Fibroblast of skin of left biceps (primary cell): ENCODE data around the gene VPS54.

ENCODE experiments used
- DNase-seq, 2 experiments: peaks; one replicate each; pipeline ENCODE4 v3.0.0-alpha.2; 2013; ENCODE audit warnings: low read depth in 2 of 2

VPS54 gene

DNA sequence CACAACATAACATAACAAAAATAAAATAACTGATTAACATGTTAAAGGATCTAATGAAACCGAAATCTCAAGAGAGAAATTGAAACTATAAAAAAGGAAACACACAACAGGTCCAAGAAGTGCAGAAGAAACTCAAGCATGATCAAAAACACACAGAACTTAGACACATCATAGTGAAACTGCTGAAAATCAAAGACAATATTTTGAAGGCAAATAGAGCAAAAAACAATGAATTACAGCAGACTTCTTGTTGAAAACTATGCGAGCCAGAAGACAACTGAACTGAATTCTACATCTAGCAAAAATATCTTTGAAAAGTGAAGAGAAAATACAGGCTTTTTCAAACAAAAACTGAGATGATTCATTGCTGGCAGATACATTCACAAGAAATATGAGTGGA is 116.2 kb downstream of the VPS54 start:
- DNase-seq: peak in 1 of 2 experiments; percentile 7

DNA sequence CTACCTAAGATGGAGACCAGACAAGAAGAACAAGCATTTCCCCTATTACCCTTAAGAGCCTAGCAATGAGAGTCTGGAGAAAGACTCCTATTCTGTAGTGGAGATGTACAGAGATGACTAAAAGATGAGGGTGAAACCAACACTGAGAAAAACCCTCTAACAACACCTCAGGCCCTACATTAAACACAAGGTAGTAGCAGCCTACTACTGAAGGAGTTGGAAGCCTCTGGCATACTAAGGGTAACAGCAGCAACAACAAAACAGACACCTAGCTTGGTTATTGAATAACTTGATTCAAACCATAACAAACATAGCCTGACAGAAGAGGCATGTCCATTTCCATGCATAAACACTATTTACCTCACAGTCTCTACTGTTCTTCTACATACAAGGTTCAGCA is 117.1 kb downstream of the VPS54 start:
- DNase-seq: no peak

DNA sequence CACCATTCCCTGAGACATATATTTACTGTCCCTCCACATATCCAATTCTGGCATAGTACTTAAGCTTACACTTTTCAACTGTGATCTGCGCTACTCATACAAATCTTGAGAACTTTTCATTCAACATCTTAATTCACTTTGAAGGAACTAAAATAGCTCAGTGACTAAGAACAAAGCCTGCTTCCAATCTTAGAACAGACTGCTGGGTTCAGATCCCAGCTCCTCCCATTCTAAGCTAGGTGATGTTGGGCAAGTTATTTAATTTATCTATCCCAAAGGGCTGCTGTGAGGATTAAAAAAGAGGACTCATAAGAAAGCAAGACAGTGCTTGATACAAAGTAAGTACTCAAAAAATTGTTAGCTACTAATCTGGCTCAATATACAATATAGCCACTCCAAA is 119.6 kb downstream of the VPS54 start:
- no peak for DNase-seq

DNA sequence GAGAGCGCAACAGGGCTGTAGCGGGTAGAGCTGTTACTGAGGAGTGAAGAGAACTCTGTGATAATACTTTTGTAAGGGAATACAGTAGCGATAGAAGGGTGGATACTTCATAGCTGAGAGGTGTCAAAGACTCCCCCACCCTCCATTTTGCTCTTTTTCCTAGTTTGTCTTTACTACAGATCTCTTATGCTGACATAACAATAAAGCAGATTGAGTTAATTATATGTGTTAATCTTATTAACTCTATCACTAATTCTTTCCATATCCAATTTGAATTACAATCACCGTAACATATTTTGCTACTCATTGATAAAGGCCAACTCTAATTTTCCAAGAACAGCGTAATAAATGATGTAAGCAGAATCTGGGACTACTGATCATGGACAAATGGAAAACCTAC is 120.4 kb downstream of the VPS54 start:
- no peak for DNase-seq

DNA sequence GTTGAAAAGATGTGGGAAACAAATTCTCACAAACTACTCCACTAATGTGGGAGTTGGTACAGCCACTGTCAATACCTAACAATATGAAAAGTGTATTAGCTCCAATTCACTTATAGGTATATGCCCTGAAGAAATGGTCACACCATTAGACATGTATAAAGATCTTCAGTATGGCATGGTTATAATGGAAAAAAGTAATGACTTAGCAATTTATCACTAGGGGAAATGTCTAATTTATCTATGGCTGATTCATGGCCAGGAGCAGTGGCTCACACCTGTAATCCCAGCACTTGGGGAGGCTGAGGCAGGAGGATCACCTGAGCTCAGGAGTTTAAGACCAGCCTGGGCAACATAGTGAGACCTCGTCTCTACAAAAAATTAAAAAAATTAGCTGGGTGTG is 125.1 kb downstream of the VPS54 start:
- DNase-seq: no peak

DNA sequence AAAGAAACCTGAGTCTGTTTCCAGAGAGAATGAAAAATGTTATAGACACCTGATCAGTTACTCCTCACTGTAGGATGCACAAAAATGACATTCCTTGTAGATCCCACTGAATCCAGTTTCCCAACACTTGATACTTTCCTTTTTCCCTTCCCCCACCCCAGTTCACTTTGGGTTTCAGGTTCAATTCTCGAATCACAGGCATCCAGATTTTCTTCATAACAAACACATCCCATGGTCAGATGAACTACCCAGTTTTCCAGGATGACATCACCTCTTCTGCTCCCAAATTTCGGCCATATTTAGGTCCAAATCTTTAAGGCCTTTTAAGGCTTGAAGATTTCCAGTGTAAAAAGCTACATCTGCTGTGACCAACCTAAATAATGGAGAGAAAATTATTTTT is 126.1 kb downstream of the VPS54 start:
- DNase-seq: no peak

DNA sequence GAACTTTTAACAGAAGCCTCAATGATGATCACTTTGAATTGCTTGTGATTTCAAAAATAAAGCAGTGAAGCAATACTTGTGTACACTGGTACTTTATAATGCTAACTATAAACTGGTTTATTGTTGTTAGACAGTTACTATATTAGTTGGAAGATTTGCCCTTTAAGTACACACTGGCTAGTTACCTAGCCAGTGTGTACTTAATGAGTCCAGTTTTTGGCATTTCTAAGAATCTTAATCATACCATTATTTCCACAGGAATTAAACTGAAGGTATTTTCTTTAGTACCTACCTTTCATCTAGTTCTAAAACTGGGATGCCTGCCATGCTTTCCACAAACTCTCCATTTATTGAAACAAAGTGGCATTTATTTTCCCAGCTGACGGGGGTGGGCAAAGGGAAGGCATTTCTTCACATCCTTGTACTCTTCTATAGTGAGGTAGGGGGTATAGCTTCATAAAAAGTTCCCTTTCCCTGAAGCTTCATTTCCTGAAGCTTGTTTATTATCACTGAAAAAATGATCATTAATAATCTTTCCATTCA is 127.7 kb downstream of the VPS54 start:
- no peak for DNase-seq

DNA sequence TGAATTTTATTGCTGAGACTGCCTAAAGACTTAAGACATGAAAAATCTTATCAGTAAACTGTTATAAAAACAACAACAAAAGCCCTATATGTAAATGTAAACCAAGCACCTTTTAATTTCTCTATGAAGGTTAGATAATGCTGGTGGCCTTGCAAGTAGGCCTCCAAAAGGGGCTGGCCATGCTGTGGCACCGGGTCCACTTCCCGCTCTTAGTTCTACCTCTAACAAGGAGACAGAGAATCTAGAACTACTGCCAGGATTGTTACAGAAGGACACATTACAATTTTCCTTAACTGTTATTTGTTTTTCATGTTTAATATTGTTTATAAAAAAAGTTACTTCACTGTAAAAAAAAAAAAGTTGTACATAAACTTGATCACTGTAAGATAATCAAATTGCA is 128.6 kb downstream of the VPS54 start:
- DNase-seq: no peak

DNA sequence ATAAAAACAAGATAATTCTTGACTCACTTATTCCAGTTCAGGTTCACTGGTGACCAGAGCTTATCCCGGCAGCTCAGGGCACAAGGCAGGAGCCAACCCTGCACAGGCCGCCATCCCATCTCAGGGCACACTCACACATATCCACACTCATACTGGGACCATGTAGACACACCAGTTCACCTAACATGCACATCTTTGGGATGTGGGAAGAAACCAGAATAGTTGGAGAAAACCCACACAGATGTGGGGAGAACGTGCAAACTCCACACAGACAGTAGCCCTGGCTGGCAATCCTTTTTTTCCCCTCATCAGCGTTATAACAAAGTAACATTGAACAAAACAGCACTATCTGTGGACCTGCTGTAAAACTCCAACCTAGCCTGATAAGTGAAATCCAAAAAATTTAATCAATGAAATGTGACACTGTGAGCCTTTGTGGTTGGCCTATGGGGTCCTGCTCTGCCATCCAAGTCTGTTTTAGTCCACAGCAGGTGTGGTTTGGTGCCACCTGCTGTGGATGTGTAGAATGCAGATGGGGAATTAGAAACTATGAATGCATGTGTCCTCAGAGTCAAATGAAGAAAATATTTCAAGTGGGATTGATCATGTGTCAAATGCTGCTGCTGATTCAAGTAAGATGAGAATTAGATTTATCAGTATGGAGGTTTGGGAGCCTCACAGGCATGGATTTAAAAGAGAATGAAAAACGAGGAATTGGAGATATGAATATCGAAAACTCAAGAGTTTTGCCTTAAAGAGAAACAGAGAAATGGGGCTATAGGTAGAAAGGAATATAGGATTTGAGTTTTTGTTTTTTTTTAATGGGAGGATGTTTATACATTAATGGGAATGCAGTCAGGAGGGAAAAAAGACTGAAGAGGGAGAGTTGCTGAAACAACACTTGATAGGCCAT is 130.5 kb downstream of the VPS54 start:
- DNase-seq: no peak

DNA sequence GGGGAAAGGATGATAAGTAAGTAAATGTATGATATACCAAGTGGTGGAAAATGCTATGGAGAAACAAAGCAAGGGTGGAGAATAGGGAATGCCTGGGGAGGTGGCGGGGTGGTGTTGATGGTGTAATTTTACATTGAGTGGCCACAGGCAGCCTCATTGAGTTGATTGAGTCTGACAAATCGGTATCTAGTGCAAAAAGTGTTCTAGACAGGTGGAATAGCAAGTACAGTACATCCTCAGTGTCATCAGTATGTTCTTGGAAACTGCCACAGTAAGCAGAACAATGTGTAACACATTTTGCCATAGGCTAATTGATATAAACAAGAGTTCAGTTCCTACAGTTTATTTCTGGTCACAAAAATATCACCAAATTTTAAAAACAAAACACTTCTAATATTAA is 131.2 kb downstream of the VPS54 start:
- no peak for DNase-seq

DNA sequence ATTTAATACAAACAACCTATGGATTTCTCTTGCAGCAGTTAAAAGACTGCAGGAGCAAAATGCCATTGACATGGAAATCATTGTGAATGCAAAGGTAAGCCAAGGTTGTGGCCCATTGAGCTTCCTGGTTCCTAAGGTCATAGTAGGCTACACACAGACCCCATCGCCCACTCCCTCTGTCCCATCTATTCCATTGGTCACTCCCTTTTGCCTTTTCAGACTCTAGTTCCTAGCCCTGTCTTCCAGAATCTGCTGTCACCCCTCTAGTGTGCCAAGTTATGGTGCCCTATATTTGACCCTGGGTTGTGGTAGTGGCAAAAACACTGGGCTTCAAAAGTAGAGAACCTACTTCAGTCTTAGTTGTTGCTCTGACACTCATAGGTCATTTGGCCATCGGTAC is 132.8 kb downstream of the VPS54 start:
- no peak for DNase-seq

DNA sequence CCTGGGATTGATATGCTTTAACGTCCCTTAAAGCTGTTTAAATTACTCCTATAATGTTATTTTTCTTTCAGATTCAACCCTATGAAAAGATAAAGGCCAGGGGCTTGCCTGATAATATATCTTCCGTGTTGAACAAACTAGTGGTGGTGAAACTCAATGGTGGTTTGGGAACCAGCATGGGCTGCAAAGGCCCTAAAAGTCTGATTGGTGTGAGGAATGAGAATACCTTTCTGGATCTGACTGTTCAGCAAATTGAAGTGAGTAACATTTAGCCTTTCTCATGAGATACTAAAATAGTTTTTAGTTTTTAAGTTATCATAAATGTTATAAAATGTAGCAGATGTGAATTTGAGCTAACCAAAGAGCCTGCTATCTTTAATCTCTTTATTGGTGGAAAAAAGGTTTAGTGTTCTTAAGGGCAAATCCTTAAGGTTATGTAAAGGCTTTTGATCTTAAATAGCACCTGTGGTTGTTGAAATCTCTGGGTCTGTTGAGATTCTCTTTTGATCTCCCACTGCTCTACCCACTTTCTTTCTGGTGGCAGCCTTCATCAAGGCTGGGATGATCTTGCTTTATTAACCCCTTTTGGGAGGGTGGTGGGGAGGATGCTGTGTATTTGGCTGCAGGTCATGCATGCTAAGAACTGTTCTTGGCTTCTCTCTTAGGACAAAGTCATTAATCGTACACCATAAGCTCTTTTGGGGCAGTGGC is 136.7 kb downstream of the VPS54 start:
- no peak for DNase-seq

DNA sequence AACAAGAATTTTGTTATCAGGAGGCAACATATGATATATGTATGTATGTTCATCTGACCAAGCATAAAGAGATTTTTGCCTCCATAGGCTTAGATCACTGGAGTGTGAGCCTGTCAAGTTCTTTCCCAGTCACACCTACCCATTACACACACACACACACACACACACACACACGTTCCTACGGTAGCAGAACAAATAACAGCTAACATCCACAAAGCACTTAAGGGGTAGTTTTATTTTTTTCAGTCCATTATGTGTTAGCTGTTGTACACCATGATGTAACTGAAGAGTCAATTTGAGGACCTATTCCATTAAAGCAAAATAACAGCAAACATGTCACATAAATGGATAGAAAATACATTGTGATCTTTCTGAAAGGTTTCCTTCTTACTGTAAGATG is 138.0 kb downstream of the VPS54 start:
- no peak for DNase-seq

DNA sequence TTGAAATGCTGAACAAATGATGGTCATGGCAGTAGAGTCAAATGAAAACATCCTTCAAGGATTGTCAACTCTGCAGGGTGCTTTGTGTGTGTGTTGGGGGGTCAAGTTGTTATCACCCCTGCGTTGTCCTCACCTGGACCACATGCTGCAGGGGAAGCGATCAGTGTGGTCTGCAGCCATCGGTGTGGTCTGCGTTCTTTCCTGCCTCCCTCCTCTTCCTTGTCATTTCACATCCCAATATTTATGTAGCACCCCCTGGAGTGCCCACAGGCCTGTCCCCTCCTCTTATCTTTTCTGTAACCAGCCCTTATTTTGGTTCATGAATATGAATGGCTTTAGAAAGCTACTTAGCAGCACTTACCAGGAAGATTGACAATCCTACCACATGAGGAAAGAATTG is 138.6 kb downstream of the VPS54 start:
- DNase-seq: no peak

DNA sequence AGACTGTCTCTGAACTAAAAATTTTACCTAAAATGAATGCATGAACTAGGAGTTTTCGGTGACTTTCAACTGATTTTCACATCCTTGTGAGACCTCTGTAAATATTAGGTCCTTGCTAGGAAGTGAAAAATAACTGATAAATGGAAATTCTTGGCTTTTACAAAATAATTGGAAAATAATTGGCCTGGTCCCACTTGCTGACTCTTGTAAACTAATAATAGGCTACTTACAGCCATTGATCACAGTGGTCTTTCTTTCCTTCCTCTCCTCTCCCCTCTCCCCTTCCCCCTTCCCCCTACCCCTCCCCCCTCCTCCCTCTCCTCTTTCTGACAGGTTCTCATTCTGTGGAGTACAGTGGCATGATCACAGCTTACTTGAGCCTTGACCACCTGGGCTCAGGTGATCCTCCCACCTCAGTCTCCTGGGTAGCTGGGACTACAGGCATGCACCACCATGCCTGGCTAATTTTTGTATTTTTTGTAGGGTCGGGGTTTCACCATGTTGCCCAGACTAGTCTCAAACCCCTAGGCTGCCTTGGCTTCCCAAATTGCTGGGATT is 139.3 kb downstream of the VPS54 start:
- DNase-seq: no peak

DNA sequence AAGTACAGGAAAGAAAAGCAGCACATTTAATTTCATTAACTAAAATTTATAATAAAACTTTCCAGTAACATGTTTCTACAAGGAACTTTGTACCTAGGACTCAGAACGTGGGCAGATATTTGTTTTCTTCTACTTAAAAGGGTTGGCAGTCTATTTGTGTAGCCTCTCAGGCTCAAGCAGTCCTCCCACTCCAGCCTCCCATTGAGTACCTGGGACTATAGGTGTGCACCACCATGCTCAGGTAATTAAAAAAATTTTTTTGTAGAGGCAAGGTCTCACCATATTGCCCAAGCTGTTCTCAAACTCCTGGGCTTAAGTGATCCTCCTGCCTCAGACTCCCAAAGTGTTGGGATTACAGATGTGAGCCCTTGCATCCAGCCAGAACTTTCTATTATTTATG is 140.7 kb downstream of the VPS54 start:
- DNase-seq: no peak

DNA sequence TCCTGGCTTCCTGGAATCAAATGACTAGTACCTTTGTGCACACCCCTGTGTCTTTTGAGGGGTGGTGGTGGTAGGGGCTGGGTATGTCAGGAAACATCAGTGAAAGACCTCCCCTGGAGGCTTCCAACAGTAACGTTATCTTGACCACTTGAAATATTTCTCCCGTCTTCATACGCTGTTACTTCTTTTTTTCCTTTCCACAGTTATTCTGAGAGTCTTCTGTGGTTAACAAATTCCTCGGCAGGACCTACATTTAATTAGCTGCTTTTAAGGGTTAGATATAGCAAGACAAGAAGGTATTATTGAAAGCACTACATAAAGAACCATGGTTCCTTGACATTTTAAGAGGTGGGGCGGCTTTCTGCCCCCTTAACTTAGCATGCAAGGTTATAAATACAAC is 142.9 kb downstream of the VPS54 start:
- DNase-seq: no peak

DNA sequence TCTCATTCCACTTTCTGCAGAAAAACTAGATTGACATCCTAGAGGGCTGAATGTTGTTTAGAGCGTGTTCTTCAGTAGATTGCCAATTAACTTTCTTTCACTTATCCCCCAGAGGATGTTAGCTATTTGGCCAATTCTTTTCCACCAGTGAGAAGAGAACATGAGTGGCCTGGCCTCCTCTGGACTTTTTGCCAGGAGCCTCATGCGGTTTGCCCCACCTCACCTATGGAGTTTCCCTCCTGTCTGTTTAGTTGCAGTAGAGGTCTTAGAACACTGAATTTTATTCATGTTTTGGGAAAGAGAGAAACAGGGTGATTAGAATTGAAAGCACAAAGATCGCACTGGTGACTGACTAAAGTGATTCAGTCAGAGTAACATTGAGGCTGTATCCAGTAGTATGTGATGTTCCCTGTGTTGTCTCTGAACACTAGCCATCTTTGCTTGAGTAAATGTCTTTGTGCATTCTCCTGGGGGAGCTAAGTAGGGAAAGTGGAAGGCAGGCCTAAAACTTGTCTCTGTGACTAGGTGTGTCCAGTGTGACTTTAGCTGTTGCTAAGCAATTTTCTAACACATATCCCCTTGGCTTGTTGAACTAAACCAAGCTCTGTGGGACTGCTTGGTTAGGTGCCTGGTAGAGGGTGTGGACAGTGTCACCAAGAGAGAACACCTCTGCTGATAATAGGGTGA is 143.5 kb downstream of the VPS54 start:
- DNase-seq: no peak

DNA sequence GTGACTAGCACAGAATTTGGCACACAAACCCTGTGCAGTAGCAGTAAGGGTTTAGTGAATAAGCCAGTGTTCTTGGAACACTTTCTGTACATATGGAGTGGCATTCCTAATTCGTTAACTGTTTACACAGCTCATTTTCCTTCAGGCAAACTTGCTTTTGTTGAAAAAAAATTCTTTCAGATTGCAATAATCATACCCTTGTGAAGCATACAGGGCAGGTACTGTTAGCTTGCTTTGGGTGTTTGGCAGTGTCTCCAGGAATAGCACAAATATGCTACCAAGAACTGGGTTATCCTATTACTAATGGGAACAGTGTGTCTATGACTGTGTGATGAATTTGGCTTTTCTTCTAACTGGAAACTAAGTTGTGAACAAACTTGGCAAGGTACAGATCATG is 144.1 kb downstream of the VPS54 start:
- DNase-seq: no peak

DNA sequence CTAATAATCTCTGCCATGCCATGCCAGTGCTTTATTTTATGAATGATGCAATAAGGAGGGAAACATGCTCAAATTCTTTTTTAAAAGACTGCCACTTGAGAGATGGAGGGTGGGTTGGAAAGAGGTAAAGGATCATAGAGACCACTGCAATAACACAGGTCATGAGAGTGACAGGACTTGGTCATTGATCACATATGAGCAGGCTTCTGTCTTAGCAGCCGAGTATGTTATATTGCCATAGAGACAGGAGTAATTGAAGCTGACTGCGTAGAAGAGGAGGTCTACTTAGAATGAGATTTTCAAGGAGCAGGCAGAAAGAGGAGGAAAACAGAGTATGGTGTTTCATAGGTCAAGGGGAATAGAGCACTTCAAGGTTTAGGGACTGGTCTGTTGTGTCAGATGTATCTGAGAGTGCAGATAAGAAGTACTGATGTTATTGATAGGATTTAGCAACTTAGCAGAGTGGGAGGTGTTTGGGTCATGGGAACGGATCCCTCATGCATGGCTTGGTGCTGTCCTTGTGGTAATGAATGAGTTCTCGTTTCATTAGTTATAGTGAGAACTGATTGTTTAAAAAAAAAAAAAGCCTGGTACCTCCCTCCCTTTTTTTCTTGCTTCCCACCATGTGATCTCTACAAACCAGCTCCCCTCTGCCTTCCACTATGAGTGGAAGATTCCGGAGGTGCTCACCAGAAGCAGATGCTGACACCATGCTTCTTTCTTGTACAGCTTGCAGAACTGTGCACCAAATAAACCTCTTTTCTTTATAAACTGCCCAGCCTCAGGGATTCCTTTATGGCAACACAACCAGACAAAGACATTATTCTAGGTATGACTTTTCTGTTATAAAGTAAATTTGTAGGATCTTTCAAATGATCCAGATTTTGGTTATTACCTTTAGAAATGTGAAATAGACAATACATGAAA is 144.8 kb downstream of the VPS54 start:
- DNase-seq: no peak
